Panc1 (cell line): ENCODE measurements around the gene PRKCB.

Experiments
- TCF7L2 ChIP-seq: IDR thresholded peaks from 2 replicates; pipeline ENCODE4 v1.6.1; 2011; ENCODE audit warnings: mild to moderate bottlenecking, low read depth, low read length, inconsistent platforms
- TF ChIP-seq, protein P1 (sequence below): fragments of 450-650 bp; IDR thresholded peaks from 2 replicates; pipeline ENCODE4 v1.5.1; 2017; ENCODE audit warnings: mild to moderate bottlenecking
- TF ChIP-seq, protein P2 (sequence below), 2 experiments: IDR thresholded peaks; 2 replicates each; pipeline ENCODE4 v1.6.1; 2011 to 2012; ENCODE audit warnings: low read depth in 2 of 2, control low read depth in 1 of 2, low read length in 1 of 2, mild to moderate bottlenecking in 1 of 2, moderate library complexity in 1 of 2; ENCODE audit not compliant: insufficient read depth in 1 of 2

DNA sequence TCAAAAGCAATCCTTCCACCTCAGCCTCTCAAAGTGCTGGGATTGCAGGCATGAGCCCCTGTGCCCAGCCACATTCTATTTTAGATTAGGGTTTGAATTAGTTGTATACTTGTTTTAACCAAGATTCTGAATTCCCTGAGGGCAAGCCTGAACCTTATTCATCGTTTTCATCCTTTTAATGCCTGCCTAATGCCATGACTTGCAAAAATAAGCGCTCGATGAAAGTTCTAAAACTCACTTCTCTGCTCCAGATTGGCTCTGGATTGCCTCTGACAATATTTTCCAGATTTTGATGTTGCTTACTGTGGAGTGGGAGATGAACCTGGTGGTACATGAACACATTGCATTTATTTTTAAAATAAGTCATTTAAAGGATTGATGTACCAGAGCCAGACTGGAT, 329.5 kb downstream of the PRKCB start:
- TF ChIP-seq, protein P1, sequence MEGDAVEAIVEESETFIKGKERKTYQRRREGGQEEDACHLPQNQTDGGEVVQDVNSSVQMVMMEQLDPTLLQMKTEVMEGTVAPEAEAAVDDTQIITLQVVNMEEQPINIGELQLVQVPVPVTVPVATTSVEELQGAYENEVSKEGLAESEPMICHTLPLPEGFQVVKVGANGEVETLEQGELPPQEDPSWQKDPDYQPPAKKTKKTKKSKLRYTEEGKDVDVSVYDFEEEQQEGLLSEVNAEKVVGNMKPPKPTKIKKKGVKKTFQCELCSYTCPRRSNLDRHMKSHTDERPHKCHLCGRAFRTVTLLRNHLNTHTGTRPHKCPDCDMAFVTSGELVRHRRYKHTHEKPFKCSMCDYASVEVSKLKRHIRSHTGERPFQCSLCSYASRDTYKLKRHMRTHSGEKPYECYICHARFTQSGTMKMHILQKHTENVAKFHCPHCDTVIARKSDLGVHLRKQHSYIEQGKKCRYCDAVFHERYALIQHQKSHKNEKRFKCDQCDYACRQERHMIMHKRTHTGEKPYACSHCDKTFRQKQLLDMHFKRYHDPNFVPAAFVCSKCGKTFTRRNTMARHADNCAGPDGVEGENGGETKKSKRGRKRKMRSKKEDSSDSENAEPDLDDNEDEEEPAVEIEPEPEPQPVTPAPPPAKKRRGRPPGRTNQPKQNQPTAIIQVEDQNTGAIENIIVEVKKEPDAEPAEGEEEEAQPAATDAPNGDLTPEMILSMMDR = no peak
- TF ChIP-seq, protein P2, sequence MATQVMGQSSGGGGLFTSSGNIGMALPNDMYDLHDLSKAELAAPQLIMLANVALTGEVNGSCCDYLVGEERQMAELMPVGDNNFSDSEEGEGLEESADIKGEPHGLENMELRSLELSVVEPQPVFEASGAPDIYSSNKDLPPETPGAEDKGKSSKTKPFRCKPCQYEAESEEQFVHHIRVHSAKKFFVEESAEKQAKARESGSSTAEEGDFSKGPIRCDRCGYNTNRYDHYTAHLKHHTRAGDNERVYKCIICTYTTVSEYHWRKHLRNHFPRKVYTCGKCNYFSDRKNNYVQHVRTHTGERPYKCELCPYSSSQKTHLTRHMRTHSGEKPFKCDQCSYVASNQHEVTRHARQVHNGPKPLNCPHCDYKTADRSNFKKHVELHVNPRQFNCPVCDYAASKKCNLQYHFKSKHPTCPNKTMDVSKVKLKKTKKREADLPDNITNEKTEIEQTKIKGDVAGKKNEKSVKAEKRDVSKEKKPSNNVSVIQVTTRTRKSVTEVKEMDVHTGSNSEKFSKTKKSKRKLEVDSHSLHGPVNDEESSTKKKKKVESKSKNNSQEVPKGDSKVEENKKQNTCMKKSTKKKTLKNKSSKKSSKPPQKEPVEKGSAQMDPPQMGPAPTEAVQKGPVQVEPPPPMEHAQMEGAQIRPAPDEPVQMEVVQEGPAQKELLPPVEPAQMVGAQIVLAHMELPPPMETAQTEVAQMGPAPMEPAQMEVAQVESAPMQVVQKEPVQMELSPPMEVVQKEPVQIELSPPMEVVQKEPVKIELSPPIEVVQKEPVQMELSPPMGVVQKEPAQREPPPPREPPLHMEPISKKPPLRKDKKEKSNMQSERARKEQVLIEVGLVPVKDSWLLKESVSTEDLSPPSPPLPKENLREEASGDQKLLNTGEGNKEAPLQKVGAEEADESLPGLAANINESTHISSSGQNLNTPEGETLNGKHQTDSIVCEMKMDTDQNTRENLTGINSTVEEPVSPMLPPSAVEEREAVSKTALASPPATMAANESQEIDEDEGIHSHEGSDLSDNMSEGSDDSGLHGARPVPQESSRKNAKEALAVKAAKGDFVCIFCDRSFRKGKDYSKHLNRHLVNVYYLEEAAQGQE (IDR thresholded peaks at IDR 0.05; ENCODE audit: insufficient read depth in 1 of 2, low read depth in 2 of 2, low read length in 1 of 2) = no peak
- TF ChIP-seq TCF7L2 = no peak
